ENCODE data around the gene LHX4.

Gene LHX4

GRCh38 chr1:180233191-180234011, 3.3 kb downstream of the LHX4 start:
- no peak overlapping the region for H3K27ac ChIP-seq
- no peak for TF ChIP-seq ZFX (IDR thresholded peaks at IDR 0.05; ENCODE audit: borderline replicate concordance)
- TF ChIP-seq CTCF (IDR thresholded peaks at IDR 0.05): no peak

GRCh38 chr1:180234369-180235076, 4.5 kb downstream of the LHX4 start:
- H3K27ac ChIP-seq: no peak overlapping the region

GRCh38 chr1:180235077-180235501, 5.0 kb downstream of the LHX4 start:
- H3K27ac ChIP-seq: no peak overlapping the region
- TF ChIP-seq ZFX (IDR thresholded peaks at IDR 0.05; ENCODE audit: borderline replicate concordance) (no peak), CTCF (IDR thresholded peaks at IDR 0.05) (no peak)

More at GRCh38 chr1:180234369-180235076, 4.5 kb downstream of the LHX4 start:
- TF ChIP-seq CTCF (IDR thresholded peaks at IDR 0.05): no peak
- TF ChIP-seq ZFX (IDR thresholded peaks at IDR 0.05; ENCODE audit: borderline replicate concordance): no peak

DNA sequence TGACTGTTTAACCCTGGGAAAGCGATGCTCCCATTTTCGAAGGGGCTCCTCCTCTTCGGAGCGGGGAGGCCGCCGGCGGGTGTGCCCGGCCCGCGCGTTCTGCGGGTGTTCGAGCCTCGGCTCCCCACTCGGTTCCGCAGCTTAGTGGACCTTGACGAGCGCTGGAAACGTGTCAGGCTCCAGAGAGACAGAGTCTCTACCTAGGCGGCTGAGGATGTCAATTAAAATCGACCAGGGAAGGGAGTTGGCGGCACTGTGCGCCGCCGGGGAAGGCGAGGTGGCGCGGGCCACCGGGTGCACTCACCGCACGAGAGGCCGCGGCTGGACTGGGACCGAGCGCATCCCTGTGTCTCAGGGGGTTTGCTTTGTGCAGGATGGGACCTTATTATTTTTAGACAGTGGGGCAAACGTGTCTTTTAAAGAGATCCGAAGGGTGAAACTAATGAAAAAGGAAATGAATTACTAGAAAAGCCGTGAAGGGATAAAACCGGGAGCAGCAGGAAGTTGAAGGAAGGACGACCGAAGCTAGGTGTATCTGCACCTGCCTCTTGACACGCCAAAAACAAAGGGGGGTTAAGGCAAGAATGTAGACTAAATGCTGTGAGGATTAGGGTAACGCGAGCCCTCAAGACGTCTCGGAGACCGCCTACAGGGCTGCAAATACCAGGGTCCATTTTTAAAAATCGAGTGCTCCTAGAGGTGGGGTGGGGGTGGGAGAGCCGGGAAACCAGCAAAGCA, 5.6 kb downstream of the LHX4 start:
- no peak overlapping the region for H3K27ac ChIP-seq
- no peak for TF ChIP-seq ZFX (IDR thresholded peaks at IDR 0.05; ENCODE audit: borderline replicate concordance)
- no peak for TF ChIP-seq CTCF (IDR thresholded peaks at IDR 0.05)

DNA sequence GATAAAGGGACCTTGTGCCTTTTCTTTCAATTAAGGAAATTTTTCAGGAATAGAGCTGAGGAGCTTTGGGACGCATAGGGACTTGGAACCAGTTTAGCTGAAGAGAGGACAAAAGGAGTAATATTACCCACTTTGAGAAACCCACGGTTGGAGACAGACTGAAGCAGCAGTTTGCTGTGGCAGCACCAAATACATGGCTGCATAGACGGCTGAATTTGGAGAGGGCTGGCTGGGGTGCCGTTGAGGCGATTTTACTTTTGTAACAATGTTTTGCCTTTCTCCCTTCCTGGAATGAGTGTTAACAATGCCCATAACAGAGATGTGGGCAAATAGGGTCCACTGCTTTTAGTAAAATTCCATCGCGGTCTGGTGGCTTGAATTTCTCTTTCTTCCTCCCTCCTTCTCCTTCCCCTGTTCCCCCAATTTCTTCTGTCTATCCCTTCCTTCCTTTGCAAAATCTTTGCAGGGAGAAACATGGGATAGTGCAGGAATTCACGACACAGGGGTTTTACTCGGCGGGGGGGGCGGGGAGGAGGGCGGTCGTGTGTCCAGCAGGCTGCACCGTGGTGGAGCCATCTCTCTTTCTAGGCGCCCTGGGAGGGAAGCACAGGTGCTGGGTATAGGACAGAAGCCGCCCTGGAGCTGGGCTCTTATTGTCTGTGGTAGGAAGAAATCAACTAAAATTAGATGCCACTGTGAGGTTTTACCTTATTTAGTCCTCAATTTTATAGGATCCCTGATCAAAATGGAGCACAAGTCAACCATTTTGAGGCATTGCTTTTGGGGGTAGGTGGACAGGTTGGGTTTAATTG, 6.8 kb downstream of the LHX4 start:
- no peak overlapping the region for H3K27ac ChIP-seq
- TF ChIP-seq ZFX (IDR thresholded peaks at IDR 0.05; ENCODE audit: borderline replicate concordance) (no peak), CTCF (IDR thresholded peaks at IDR 0.05) (no peak)

DNA sequence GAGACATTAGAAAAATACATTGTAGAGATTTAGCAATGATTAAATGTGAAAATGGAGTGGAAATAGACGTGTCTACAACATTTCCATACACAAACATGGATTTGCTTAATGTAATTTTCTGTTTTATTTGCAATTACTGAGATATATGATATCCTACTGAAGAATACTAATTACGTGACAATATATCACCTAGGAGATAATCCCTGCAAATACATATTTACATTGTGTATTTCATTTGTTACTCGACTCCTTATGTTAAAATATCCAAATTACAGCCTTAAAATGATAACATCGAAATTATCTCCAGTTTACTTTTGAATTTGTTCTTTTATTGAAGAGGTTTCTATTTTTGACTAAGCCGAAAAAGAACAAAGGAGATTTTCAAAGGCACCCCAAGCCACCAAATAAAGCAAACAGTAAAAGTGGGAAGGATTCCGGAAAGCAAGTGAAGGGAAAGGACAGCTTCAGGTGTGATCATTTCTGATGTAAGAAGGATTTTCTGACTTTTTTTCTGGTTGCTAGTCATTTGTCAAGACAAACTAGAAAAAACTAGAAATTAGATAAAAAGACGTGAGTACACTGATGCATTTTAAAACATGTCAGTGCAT, 7.9 kb downstream of the LHX4 start:
- no peak overlapping the region for H3K27ac ChIP-seq
- TF ChIP-seq CTCF (IDR thresholded peaks at IDR 0.05) (no peak), ZFX (IDR thresholded peaks at IDR 0.05; ENCODE audit: borderline replicate concordance) (no peak)
